Nephron progenitor cell (in vitro differentiated cells): ENCODE measurements around the gene TAS2R30.

ENCODE experiments used
- DNase-seq: peaks from one replicate; pipeline ENCODE4 v3.0.0; 2021
- H3K27ac Mint-ChIP-seq: 2 replicates; pipeline ENCODE4 v1.8.0; 2021; ENCODE audit warnings: mild to moderate bottlenecking, moderate library complexity, mixed read lengths
- H3K27me3 Mint-ChIP-seq: 2 replicates; pipeline ENCODE4 v1.8.0; 2021; ENCODE audit warnings: mild to moderate bottlenecking, low read depth, mixed read lengths; ENCODE audit not compliant: poor library complexity
- H3K36me3 Mint-ChIP-seq: 2 replicates; pipeline ENCODE4 v1.8.0; 2021; ENCODE audit warnings: low read depth, mixed read lengths
- H3K4me1 Mint-ChIP-seq: 2 replicates; pipeline ENCODE4 v1.8.0; 2021; ENCODE audit warnings: mixed read lengths
- H3K4me3 Mint-ChIP-seq: 2 replicates; pipeline ENCODE4 v1.8.0; 2021; ENCODE audit warnings: mild to moderate bottlenecking, moderate library complexity, mixed read lengths
- H3K9me3 Mint-ChIP-seq: 2 replicates; pipeline ENCODE4 v1.8.0; 2021; ENCODE audit warnings: mild to moderate bottlenecking, moderate library complexity, mixed read lengths
- CTCF ChIP-seq: fragments of 200-600 bp; sonication (generic); IDR thresholded peaks from 2 replicates; pipeline ENCODE4 v1.5.0; 2021; ENCODE audit warnings: antibody characterized with exemption

The TAS2R30 gene

GRCh38 chr12:11162502-11162901 is 28.1 kb upstream of the TAS2R30 start:
- peaks cover 18% of the 10 kb centered on the region for H3K9me3 Mint-ChIP-seq
- no peaks in the 10 kb centered on the region for H3K27me3 Mint-ChIP-seq
- H3K27ac Mint-ChIP-seq = no peak overlapping the region
- no peak for DNase-seq
- H3K4me1 Mint-ChIP-seq = no peaks in the 10 kb centered on the region
- TF ChIP-seq CTCF = no peak
- H3K36me3 Mint-ChIP-seq = peaks cover 92% of the 10 kb centered on the region
- no peak overlapping the region for H3K4me3 Mint-ChIP-seq

GRCh38 chr12:11158885-11159444 is 24.5 kb upstream of the TAS2R30 start:
- Mint-ChIP-seq H3K27me3 (no peaks in the 10 kb centered on the region), H3K27ac (peak overlapping the region; percentile 29), H3K4me1 (no peaks in the 10 kb centered on the region), H3K36me3 (peaks cover 97% of the 10 kb centered on the region), H3K4me3 (no peak overlapping the region), H3K9me3 (peaks cover 52% of the 10 kb centered on the region)
- no peak for TF ChIP-seq CTCF
- no peak for DNase-seq

- Mint-ChIP-seq H3K9me3 (peaks cover 78% of the 10 kb centered on the region), H3K27me3 (no peaks in the 10 kb centered on the region), H3K4me3 (no peak overlapping the region), H3K4me1 (no peaks in the 10 kb centered on the region), H3K27ac (no peak overlapping the region), H3K36me3 (peaks cover 89% of the 10 kb centered on the region)
- TF ChIP-seq CTCF = no peak
- no peak for DNase-seq
Observed at GRCh38 chr12:11154400-11154925, 20.0 kb upstream of the TAS2R30 start.

- Mint-ChIP-seq H3K4me1 (no peaks in the 10 kb centered on the region), H3K27me3 (no peaks in the 10 kb centered on the region), H3K27ac (no peak overlapping the region), H3K9me3 (peaks cover 73% of the 10 kb centered on the region), H3K4me3 (no peak overlapping the region), H3K36me3 (peaks cover 77% of the 10 kb centered on the region)
- no peak for DNase-seq
- TF ChIP-seq CTCF = no peak
Observed at GRCh38 chr12:11152725-11153124, 18.3 kb upstream of the TAS2R30 start.

- H3K9me3 Mint-ChIP-seq = peaks cover 74% of the 10 kb centered on the region
- H3K27me3 Mint-ChIP-seq = no peaks in the 10 kb centered on the region
- peaks cover 76% of the 10 kb centered on the region for H3K36me3 Mint-ChIP-seq
Observed at GRCh38 chr12:11150832-11151231, 16.4 kb upstream of the TAS2R30 start.

More at GRCh38 chr12:11150832-11151231, 16.4 kb upstream of the TAS2R30 start:
- DNase-seq = no peak
- Mint-ChIP-seq H3K4me1 (no peaks in the 10 kb centered on the region), H3K27ac (no peak overlapping the region), H3K4me3 (no peak overlapping the region)
- no peak for TF ChIP-seq CTCF
